Astrocyte (in vitro differentiated cells and primary cell): ENCODE results near the gene CCDC12. TPM values are rescaled to one million over a fixed set of nuclear protein-coding genes. Genes with fewer than 3 reads are reported as not detected.

ENCODE experiments used
- DNase-seq: peaks from one replicate; pipeline ENCODE4 v3.0.0-alpha.2; 2010; ENCODE audit warnings: low read depth
- FAIRE-seq: peaks from 2 replicates; lab custom pipeline; 2011; peaks lifted over from hg19 to GRCh38; lab: Jason Lieb, UNC
- H2AFZ ChIP-seq: 2 replicates; pipeline ENCODE4 v1.6.0; 2012; ENCODE audit warnings: low read depth, low read length, inconsistent platforms
- H3K27ac ChIP-seq: 2 replicates; pipeline ENCODE4 v1.5.1; 2011; ENCODE audit warnings: low read depth, low read length, inconsistent platforms
- H3K27me3 ChIP-seq: 2 replicates; pipeline ENCODE4 v1.6.0; 2011; ENCODE audit warnings: low read length, inconsistent platforms; ENCODE audit not compliant: insufficient read depth
- H3K36me3 ChIP-seq: 2 replicates; pipeline ENCODE4 v1.5.1; 2011; ENCODE audit warnings: low read length, inconsistent platforms; ENCODE audit not compliant: insufficient read depth
- H3K4me1 ChIP-seq: 2 replicates; pipeline ENCODE4 v1.5.1; 2011; ENCODE audit warnings: low read length, inconsistent platforms; ENCODE audit not compliant: insufficient read depth
- H3K4me2 ChIP-seq: 2 replicates; pipeline ENCODE4 v1.6.0; 2012; ENCODE audit warnings: low read length, inconsistent platforms
- H3K4me3 ChIP-seq: 2 replicates; pipeline ENCODE4 v1.5.1; 2011; ENCODE audit warnings: low read depth, mild to moderate bottlenecking, low read length, inconsistent platforms; ENCODE audit not compliant: insufficient read depth
- H3K79me2 ChIP-seq: 2 replicates; pipeline ENCODE4 v1.6.0; 2012; ENCODE audit warnings: mild to moderate bottlenecking, low read length, inconsistent platforms; ENCODE audit not compliant: insufficient read depth
- H3K9ac ChIP-seq: 2 replicates; pipeline ENCODE4 v1.6.0; 2012; ENCODE audit warnings: mild to moderate bottlenecking, low read length, inconsistent platforms
- H3K9me3 ChIP-seq: 2 replicates; pipeline ENCODE4 v1.5.1; 2012; ENCODE audit warnings: low read depth, mild to moderate bottlenecking, low read length, inconsistent platforms; ENCODE audit not compliant: insufficient read depth
- H4K20me1 ChIP-seq: 2 replicates; pipeline ENCODE4 v1.6.0; 2012; ENCODE audit warnings: low read length, inconsistent platforms; ENCODE audit not compliant: insufficient read depth
- H3K27ac Mint-ChIP-seq: one replicate; pipeline ENCODE4 v1.8.0; 2021; ENCODE audit warnings: mild to moderate bottlenecking, mixed read lengths; ENCODE audit not compliant: unreplicated experiment
- H3K27me3 Mint-ChIP-seq: one replicate; pipeline ENCODE4 v1.8.0; 2021; ENCODE audit warnings: low read depth, mixed read lengths; ENCODE audit not compliant: unreplicated experiment
- H3K36me3 Mint-ChIP-seq: one replicate; pipeline ENCODE4 v1.8.0; 2021; ENCODE audit warnings: low read depth, mixed read lengths; ENCODE audit not compliant: unreplicated experiment
- H3K4me1 Mint-ChIP-seq: one replicate; pipeline ENCODE4 v1.8.0; 2021; ENCODE audit warnings: low read depth, mixed read lengths; ENCODE audit not compliant: unreplicated experiment
- H3K4me3 Mint-ChIP-seq: one replicate; pipeline ENCODE4 v1.8.0; 2021; ENCODE audit warnings: mild to moderate bottlenecking, moderate library complexity, mixed read lengths; ENCODE audit not compliant: unreplicated experiment
- H3K9me3 Mint-ChIP-seq: one replicate; pipeline ENCODE4 v1.8.0; 2021; ENCODE audit warnings: mild to moderate bottlenecking, mixed read lengths; ENCODE audit not compliant: unreplicated experiment
- EZH2 ChIP-seq: IDR thresholded peaks from 2 replicates; pipeline ENCODE4 v1.6.1; 2012; ENCODE audit warnings: mild to moderate bottlenecking, low read length, inconsistent platforms; ENCODE audit not compliant: insufficient read depth
- total RNA-seq: library from RNA; stranded (reverse); gene quantifications from 2 replicates; pipeline ENCODE4 v1.2.1, GENCODE V29; 2021
- TF ChIP-seq, protein P1 (sequence below): IDR thresholded peaks from 2 replicates; pipeline ENCODE4 v1.5.1; 2011; ENCODE audit warnings: low read depth, mild to moderate bottlenecking, inconsistent platforms, low read length, moderate library complexity; ENCODE audit not compliant: insufficient read depth

The CCDC12 gene
- total RNA-seq, 1 donor from 2014 or later = 29.0 TPM

DNA sequence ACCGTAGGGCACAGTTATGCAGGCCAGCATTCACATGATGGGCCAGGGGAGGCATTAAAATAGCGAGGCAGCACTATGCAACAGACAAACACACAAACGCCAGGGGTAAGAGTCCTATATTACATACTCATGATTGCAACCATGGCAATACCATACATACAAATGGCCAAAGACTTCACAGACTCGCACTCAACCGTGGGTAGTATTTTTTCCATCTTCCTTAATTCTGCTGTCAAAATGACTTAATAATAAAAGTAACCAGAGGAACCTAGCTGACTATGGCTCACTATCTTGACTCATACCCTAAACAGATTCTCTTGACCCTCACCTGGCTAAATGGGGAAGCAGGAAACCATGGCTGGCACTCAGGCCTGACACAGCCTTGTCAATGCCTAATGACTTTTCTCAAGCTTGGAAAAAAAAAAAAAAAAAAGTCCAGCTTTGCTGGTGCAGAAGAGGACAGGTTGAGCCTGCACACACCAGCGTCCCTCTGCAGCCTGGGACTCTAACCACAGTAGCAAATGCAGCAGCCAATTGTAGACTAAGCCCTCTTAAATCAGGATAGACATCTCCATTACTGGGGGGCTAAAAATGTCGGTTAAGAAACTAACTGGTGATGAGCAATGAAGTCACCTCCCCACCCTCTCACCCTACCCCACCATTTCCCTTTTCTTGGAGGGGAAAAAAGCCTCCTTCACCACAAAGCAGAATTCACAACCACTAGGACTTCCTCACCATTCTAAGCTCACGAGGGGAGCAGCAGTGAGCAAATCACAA, 23.1 kb downstream of the CCDC12 start:
- Mint-ChIP-seq H3K36me3 (peaks cover 8% of the 10 kb centered on the region), H3K9me3 (no peaks in the 10 kb centered on the region), H3K27ac (no peak overlapping the region), H3K27me3 (no peaks in the 10 kb centered on the region), H3K4me1 (peaks cover 23% of the 10 kb centered on the region), H3K4me3 (peak overlapping the region; percentile 14)
- Histone ChIP-seq H3K9ac (no peak overlapping the region), H3K36me3 (no peaks in the 10 kb centered on the region), H3K27ac (no peak overlapping the region), H3K4me3 (no peak overlapping the region), H3K79me2 (peaks cover 98% of the 10 kb centered on the region), H3K4me1 (peaks cover 13% of the 10 kb centered on the region), H3K27me3 (no peaks in the 10 kb centered on the region), H3K9me3 (no peaks in the 10 kb centered on the region), H2AFZ (no peak overlapping the region), H3K4me2 (no peak overlapping the region), H4K20me1 (peaks cover 94% of the 10 kb centered on the region)
- FAIRE-seq (no peak), DNase-seq (no peak)
- TF ChIP-seq, protein P1, sequence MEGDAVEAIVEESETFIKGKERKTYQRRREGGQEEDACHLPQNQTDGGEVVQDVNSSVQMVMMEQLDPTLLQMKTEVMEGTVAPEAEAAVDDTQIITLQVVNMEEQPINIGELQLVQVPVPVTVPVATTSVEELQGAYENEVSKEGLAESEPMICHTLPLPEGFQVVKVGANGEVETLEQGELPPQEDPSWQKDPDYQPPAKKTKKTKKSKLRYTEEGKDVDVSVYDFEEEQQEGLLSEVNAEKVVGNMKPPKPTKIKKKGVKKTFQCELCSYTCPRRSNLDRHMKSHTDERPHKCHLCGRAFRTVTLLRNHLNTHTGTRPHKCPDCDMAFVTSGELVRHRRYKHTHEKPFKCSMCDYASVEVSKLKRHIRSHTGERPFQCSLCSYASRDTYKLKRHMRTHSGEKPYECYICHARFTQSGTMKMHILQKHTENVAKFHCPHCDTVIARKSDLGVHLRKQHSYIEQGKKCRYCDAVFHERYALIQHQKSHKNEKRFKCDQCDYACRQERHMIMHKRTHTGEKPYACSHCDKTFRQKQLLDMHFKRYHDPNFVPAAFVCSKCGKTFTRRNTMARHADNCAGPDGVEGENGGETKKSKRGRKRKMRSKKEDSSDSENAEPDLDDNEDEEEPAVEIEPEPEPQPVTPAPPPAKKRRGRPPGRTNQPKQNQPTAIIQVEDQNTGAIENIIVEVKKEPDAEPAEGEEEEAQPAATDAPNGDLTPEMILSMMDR = no peak
- no peak for TF ChIP-seq EZH2

DNA sequence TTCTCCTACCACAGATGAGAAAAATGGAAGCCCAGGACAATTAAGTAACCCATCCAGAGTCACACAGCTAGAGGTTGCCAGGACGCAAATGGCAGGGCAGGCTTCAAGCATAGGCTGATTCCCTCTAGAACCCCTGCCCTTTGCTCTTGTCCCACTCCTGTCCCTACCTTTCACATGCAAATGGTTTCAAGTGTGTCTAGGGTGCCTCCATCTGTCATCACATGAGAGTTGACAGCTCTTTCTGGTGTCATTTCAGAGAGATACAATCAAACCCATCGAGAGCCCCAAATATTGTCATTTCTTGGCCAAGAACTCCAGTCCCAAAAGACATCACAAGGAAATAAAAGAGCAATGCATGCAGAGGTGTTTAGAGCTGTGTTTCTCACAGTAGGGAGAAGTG, 23.7 kb downstream of the CCDC12 start:
- no peak for FAIRE-seq
- no peak for DNase-seq
- Histone ChIP-seq H4K20me1 (peaks cover 94% of the 10 kb centered on the region), H2AFZ (no peak overlapping the region), H3K4me1 (peaks cover 19% of the 10 kb centered on the region), H3K79me2 (peaks cover 98% of the 10 kb centered on the region), H3K27me3 (no peaks in the 10 kb centered on the region), H3K9ac (no peak overlapping the region), H3K9me3 (no peaks in the 10 kb centered on the region), H3K4me2 (no peak overlapping the region), H3K36me3 (no peaks in the 10 kb centered on the region), H3K27ac (no peak overlapping the region), H3K4me3 (no peak overlapping the region)
- Mint-ChIP-seq H3K4me3 (no peak overlapping the region), H3K4me1 (peaks cover 28% of the 10 kb centered on the region), H3K9me3 (no peaks in the 10 kb centered on the region), H3K36me3 (peaks cover 8% of the 10 kb centered on the region), H3K27ac (no peak overlapping the region), H3K27me3 (no peaks in the 10 kb centered on the region)
- no peak for TF ChIP-seq EZH2
- TF ChIP-seq, protein P1 = no peak

DNA sequence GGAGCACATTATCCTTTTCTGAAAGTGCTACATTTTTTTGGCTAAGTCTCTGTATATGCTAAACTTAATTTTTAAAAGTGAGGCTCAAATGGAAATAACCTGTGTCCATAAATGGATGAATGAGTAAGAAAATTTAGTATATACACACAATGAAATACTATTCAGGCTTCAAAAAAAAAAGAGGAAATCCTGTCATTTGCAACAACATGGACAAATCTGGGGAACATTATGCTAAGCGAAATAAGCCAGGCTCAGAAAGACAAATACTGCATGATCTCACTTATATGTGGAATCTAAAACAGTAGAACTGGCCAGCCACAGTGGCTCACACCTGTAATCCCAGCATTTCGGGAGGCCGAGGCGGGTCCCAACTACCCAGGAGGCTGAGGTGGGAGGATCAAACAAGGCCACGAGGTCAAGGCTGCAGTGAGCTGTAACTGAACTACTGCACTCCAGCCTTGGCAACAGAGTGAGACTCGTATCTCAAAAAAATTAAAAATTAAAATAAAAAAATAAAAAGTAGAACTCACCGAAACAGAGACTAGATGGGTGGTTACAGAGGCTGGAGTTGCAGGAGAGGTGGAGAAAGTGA, 25.8 kb downstream of the CCDC12 start:
- Histone ChIP-seq H3K79me2 (peaks cover 98% of the 10 kb centered on the region), H3K4me2 (no peak overlapping the region), H3K9me3 (no peaks in the 10 kb centered on the region), H4K20me1 (peaks cover 95% of the 10 kb centered on the region), H3K36me3 (no peaks in the 10 kb centered on the region), H3K9ac (no peak overlapping the region), H2AFZ (no peak overlapping the region), H3K27me3 (no peaks in the 10 kb centered on the region), H3K4me3 (no peak overlapping the region), H3K4me1 (peaks cover 29% of the 10 kb centered on the region), H3K27ac (no peak overlapping the region)
- H3K4me1 Mint-ChIP-seq = peaks cover 47% of the 10 kb centered on the region
- H3K27me3 Mint-ChIP-seq = no peaks in the 10 kb centered on the region
- no peaks in the 10 kb centered on the region for H3K9me3 Mint-ChIP-seq
- H3K27ac Mint-ChIP-seq = no peak overlapping the region
- H3K4me3 Mint-ChIP-seq = no peak overlapping the region
- no peak for FAIRE-seq
- no peak for DNase-seq
- TF ChIP-seq, protein P1 = no peak
- TF ChIP-seq EZH2 = no peak
- peaks cover 15% of the 10 kb centered on the region for H3K36me3 Mint-ChIP-seq
